ENCODE measurements around the gene TDRD10. TPM values are rescaled to one million over a fixed set of nuclear protein-coding genes. Genes with fewer than 3 reads are reported as not detected.

Gene TDRD10
- total RNA-seq, 6 donors from 2014 or later = 6.2 to 47.1 (median 12.6) TPM

DNA sequence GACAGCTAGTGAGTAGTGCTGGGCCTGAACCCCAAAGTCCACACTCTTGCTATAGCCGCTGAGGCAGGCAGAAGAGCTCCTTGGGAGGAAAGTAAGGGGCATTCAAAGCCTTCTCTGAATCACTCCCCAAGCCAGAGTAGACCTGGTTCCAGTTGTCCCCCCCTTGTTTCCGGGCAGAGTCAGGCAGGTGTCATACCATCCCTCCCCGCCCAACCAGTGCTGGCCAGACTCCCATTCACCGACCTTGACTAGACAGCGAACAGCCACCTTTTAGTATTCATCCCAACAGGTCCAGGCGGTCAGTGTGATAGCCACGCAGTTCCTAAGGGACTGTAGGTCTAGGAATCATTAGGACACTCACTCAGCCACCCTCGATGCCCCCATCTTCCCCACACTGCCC lies 77.4 kb downstream of the TDRD10 start:
- ATAC-seq (ENCODE audit: low FRiP score in 2 of 2) (no peak), DNase-seq (no peak)
- Histone ChIP-seq H3K4me3 (no peak overlapping the region), H3K9me3 (no peaks in the 10 kb centered on the region), H3K27me3 (no peaks in the 10 kb centered on the region), H3K4me1 (peaks cover 0 to 9% (median 2%) of the 10 kb centered on the region in 4 donors), H3K27ac (no peak overlapping the region), H3K36me3 (peaks cover 29 to 68% (median 61%) of the 10 kb centered on the region in 4 donors)
- TF ChIP-seq, protein P1, sequence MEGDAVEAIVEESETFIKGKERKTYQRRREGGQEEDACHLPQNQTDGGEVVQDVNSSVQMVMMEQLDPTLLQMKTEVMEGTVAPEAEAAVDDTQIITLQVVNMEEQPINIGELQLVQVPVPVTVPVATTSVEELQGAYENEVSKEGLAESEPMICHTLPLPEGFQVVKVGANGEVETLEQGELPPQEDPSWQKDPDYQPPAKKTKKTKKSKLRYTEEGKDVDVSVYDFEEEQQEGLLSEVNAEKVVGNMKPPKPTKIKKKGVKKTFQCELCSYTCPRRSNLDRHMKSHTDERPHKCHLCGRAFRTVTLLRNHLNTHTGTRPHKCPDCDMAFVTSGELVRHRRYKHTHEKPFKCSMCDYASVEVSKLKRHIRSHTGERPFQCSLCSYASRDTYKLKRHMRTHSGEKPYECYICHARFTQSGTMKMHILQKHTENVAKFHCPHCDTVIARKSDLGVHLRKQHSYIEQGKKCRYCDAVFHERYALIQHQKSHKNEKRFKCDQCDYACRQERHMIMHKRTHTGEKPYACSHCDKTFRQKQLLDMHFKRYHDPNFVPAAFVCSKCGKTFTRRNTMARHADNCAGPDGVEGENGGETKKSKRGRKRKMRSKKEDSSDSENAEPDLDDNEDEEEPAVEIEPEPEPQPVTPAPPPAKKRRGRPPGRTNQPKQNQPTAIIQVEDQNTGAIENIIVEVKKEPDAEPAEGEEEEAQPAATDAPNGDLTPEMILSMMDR (IDR thresholded peaks at IDR 0.05) = no peak
- TF ChIP-seq POLR2AphosphoS5 (IDR thresholded peaks at IDR 0.05) = no peak
- TF ChIP-seq POLR2A (IDR thresholded peaks at IDR 0.05) = no peak
- no peak for TF ChIP-seq EP300 (IDR thresholded peaks at IDR 0.05)
- WGBS, 2 donors = 89 to 93% methylated on average over 8 of the region's 8 CpGs

DNA sequence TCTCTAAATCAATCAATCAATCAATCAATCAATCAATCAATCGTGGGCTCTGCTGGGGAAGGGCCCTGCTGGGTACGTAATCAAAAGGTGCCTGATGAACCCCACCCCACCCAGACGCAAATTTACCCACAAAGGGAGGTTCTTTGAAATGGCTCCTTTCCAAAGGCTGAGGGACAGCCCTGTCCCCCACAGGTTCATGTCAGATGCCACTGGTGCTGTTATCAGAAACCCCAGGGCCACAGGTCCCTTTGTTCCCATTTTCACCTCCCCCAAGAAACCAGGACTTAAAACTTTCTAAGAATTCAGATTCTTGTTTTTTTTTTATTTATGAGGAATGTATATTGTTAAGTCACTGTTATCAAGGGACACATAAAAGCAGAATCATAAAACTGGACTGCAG lies 79.7 kb downstream of the TDRD10 start:
- Histone ChIP-seq H3K27ac (no peak overlapping the region), H3K4me3 (no peak overlapping the region), H3K9me3 (no peaks in the 10 kb centered on the region), H3K36me3 (peaks cover 53 to 92% (median 84%) of the 10 kb centered on the region in 4 donors), H3K4me1 (peaks cover 0 to 9% (median 2%) of the 10 kb centered on the region in 4 donors), H3K27me3 (no peaks in the 10 kb centered on the region)
- ATAC-seq (ENCODE audit: low FRiP score in 2 of 2) (no peak), DNase-seq (no peak)
- WGBS, 2 donors = 69 to 95% methylated on average over 3 of the region's 3 CpGs
- TF ChIP-seq, protein P1 (IDR thresholded peaks at IDR 0.05) = no peak
- TF ChIP-seq EP300 (IDR thresholded peaks at IDR 0.05) (no peak), POLR2AphosphoS5 (IDR thresholded peaks at IDR 0.05) (no peak), POLR2A (IDR thresholded peaks at IDR 0.05) (no peak)

DNA sequence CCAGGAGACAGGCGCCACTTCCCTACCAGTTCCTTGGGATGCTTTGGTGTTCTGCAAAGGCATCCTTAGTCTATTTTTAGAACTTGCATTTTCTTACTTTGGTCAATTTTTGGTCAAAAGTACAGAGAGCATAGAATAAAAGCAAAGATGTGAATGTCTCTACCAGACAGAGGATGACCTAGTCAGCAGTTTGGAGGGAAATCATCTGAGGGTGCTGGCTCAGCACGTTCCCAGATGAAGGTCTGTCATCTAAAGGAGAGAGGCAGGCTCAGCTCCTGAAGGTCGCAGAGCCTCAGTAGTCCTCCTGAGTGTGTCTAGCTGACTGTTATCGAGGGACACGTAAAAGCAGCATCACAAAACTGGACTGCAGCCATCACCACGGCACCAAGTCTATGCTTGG lies 80.9 kb downstream of the TDRD10 start:
- WGBS, 2 donors = 92 to 95% methylated on average over 6 of the region's 6 CpGs
- Histone ChIP-seq H3K4me3 (no peak overlapping the region), H3K36me3 (peaks cover 64 to 100% (median 95%) of the 10 kb centered on the region in 4 donors), H3K9me3 (no peaks in the 10 kb centered on the region), H3K27me3 (no peaks in the 10 kb centered on the region), H3K27ac (no peak overlapping the region), H3K4me1 (peaks cover 0 to 6% (median 2%) of the 10 kb centered on the region in 4 donors)
- no peak for ATAC-seq (ENCODE audit: low FRiP score in 2 of 2)
- DNase-seq = no peak
- TF ChIP-seq, protein P1 (IDR thresholded peaks at IDR 0.05) = no peak

DNA sequence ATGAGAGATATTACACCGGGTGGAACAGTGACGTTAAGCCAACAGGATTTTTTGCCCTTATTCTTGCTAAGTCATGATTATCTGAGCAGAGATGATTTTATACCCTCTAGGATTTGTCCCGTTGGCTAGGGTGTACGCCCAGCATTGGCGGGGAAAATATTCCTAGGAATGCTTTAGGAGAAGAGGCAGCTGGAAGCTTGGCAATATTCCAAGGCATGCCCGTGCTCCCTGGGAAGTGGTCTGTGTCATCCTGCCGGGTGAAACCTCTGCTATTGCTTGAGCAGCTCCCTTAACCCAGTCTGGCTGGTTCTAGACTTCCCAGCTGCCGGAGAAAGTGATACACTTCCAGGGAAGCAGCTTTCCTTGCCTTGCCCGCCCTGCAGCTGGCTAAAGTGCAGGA lies 81.8 kb downstream of the TDRD10 start:
- WGBS, 2 donors = 65 to 81% methylated on average over 8 to 9 of the region's 9 CpGs
- peaks cover 73 to 100% (median 97%) of the 10 kb centered on the region in 4 donors for H3K36me3 ChIP-seq
- no peaks in the 10 kb centered on the region for H3K4me1 ChIP-seq
- peak overlapping the region in 1 of 4 donors; percentile 14 for H3K27ac ChIP-seq
- no peak for TF ChIP-seq POLR2A (IDR thresholded peaks at IDR 0.05)
- no peak for TF ChIP-seq EP300 (IDR thresholded peaks at IDR 0.05)
- TF ChIP-seq POLR2AphosphoS5 (IDR thresholded peaks at IDR 0.05) = no peak
- TF ChIP-seq, protein P1 (IDR thresholded peaks at IDR 0.05) = no peak
- ATAC-seq (ENCODE audit: low FRiP score in 2 of 2) (no peak), DNase-seq (no peak)
- no peak overlapping the region for H3K4me3 ChIP-seq
- no peaks in the 10 kb centered on the region for H3K27me3 ChIP-seq
- no peaks in the 10 kb centered on the region for H3K9me3 ChIP-seq

DNA sequence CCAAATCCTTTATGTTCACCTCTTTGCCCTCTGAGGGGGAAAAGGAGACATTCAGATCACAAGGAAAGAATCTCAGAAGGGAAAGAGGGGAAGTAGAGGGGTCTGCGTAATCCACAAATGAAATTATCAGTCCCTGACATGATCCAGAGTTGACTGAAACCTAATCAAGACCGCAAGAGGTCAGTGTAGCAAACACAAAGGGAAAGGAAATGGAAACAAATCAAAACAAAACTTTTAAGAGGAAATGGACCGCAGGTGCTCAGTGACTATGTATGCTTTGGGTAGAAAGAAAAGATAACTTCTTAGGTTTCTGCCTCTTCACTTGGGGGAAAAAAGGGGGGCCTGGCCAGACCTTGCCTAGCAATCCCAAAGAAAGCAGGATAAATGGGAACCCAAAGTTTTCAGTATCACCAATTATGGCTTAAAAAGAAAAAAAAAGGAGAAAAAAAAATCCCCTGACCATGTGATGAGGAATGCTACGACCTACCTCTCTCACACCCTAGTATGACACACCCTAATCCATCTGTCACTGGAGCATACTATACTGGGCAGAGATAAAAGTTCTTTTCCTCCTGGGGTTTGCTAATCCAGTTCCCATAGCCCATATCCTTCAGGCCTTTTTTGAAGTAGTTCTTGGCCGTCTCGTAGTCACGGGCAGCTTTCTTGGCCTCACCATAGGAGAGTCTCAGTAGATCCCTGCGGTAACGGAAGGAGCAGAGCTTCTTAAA lies 82.4 kb downstream of the TDRD10 start:
- WGBS, 2 donors = 82 to 85% methylated on average over 9 of the region's 9 CpGs
- Histone ChIP-seq H3K36me3 (peaks cover 79 to 100% (median 97%) of the 10 kb centered on the region in 4 donors), H3K4me1 (no peaks in the 10 kb centered on the region), H3K27ac (peak overlapping the region in 1 of 4 donors; percentile 14), H3K9me3 (no peaks in the 10 kb centered on the region), H3K27me3 (no peaks in the 10 kb centered on the region), H3K4me3 (no peak overlapping the region)
- ATAC-seq (ENCODE audit: low FRiP score in 2 of 2) (no peak), DNase-seq (no peak)
- no peak for TF ChIP-seq EP300 (IDR thresholded peaks at IDR 0.05)
- TF ChIP-seq, protein P1 (IDR thresholded peaks at IDR 0.05) = no peak
- no peak for TF ChIP-seq POLR2A (IDR thresholded peaks at IDR 0.05)
- no peak for TF ChIP-seq POLR2AphosphoS5 (IDR thresholded peaks at IDR 0.05)
